Measurements from ENCODE around the gene CCNI2.
"Not testable (repeated sequence)": the region's sequence is repeated elsewhere in the genome, so short reads cannot be mapped to it uniquely, and the experiment has no call there.

Gene CCNI2

DNA sequence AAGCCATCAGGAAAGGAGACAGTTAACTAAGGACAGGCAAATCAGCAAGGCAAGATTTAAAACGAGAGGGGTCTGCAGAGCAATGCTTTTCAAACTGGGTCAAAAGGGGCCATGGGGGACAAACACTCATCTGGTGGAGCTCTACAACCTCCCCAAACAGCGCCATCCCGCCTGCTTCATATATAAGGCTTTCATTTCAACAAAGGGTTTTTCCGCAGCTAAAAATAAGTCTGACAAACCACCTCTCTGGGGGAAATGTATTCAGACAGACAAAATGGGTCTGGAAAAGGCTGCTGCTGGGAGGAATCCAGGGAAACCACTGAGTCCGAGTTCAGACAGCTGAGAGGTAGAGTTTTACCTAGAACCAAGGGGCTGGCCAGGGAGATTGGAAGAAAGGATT, 38.1 kb downstream of the CCNI2 start:
- DNase-seq = no peak

- no peak for DNase-seq
Observed at GRCh38 chr5:132785864-132786263, 38.6 kb downstream of the CCNI2 start.

GRCh38 chr5:132787076-132787475, 39.9 kb downstream of the CCNI2 start:
- no peak for DNase-seq

- no peak for DNase-seq
Observed at GRCh38 chr5:132788508-132788907, 41.3 kb downstream of the CCNI2 start.

- DNase-seq = no peak
Observed at GRCh38 chr5:132788990-132789886, 42.0 kb downstream of the CCNI2 start.

DNA sequence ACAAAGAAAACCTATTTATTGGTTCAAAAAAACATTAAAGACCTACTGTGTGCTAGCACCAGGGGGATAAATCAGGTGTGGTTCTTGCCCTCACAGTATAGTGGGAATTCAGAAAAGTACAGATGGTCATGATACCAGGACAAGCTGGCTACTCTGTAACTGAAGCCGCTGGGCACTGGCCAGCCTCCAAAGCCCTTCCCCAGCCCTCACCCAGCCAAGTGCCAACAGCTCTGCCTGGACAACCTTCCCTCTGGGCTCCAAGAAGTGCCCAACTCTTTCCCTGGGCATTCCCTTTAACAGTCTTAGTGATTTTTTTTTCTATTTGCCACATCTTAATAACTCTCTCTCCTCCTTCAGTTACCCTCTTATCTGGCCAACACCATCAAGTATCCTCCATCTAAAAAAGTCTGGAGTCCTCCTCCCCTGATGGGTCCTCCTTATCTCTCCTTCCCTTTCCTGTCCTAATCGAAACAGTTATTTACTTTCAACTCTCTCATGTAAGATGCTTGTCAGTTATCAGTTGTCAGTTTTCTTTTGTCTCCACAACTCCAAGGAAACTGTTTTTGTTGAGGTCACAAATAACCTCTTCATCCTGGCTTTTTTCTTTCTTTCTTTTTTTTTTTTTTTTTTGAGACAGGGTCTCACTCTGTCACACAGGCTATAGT, 43.1 kb downstream of the CCNI2 start:
- no peak for DNase-seq

GRCh38 chr5:132791026-132791425, 43.8 kb downstream of the CCNI2 start:
- DNase-seq = no peak

GRCh38 chr5:132797651-132798050, 50.4 kb downstream of the CCNI2 start:
- no peak for DNase-seq

- no peak for DNase-seq
Observed at GRCh38 chr5:132799392-132799791, 52.2 kb downstream of the CCNI2 start.

- no peak for DNase-seq
Observed at GRCh38 chr5:132800545-132800944, 53.3 kb downstream of the CCNI2 start.

DNA sequence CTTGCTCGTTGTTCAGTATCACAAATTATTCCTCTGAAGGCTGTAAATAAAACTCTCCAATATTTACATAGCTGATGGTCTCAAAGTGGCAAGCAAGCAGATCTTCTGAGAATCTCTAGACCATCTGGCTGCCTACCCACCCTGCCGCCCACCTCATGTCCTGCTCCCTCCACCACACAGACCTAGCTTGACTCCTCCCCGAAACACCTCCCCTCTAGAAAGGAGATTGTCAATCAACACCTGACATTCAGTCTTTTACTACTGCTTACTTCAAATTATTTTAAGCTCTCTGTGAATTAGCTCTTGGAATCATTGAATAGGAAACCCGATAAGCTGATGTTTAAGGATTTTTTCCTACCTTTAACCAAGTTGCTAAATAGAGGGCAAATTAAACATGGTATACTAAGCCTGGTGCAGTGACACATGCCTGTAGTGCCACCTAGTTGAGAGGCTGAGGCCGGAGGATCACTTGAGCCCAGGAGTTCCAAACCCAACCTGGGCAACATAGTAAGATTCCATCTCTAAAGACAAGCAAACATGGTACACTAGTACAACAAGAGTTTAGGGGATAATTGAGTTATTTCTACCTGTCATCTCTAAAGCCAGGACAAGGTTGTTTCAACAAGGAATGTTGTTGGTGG, 54.9 kb downstream of the CCNI2 start:
- no peak for DNase-seq

DNA sequence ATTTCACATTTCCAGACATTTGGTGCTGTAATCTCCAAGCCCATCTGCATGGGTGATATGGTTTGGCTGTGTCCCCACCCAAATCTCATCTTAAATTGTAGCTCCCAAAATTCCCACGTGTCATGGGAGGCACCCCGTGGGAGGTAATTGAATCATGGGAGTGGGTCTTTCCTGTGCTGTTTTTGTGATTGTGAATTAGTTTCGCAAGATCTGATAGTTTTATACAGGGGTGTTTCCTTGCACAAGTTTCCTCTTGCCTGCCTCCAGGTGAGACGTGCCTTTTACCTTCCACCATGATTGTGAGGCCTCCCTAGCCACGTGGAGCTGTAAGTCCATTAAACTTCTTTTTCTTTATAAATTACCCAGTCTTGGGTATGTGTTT, 55.5 kb downstream of the CCNI2 start:
- not testable (repeated sequence) for DNase-seq
